ENCODE data around the gene TMC7.
A peak's percentile ranks its signal among the peaks of the same experiment; 100 is the strongest.
"Not testable (repeated sequence)": the region's sequence is repeated elsewhere in the genome, so short reads cannot be mapped to it uniquely, and the experiment has no call there.

TMC7 gene

GRCh38 chr16:18983565-18984434 is at the start of gene TMC7:
TMC7 (plus strand) TSS chr16:18983934; CDS start chr16:18984064, 130 bp downstream.
- no peak for DNase-seq (ENCODE audit: low read depth in 2 of 2)

- no peak for DNase-seq (ENCODE audit: low read depth in 2 of 2)
Measured at GRCh38 chr16:18936727-18937340, 46.9 kb upstream of the TMC7 start.

GRCh38 chr16:18937390-18937789 is 46.3 kb upstream of the TMC7 start:
- DNase-seq (ENCODE audit: low read depth in 2 of 2), result no peak

GRCh38 chr16:18938986-18939385 is 44.7 kb upstream of the TMC7 start:
- DNase-seq (ENCODE audit: low read depth in 2 of 2), result no peak

GRCh38 chr16:18941471-18941870 is 42.3 kb upstream of the TMC7 start:
- DNase-seq (ENCODE audit: low read depth in 2 of 2), result no peak

- no peak for DNase-seq (ENCODE audit: low read depth in 2 of 2)
Measured at GRCh38 chr16:18942061-18942460, 41.7 kb upstream of the TMC7 start.

DNA sequence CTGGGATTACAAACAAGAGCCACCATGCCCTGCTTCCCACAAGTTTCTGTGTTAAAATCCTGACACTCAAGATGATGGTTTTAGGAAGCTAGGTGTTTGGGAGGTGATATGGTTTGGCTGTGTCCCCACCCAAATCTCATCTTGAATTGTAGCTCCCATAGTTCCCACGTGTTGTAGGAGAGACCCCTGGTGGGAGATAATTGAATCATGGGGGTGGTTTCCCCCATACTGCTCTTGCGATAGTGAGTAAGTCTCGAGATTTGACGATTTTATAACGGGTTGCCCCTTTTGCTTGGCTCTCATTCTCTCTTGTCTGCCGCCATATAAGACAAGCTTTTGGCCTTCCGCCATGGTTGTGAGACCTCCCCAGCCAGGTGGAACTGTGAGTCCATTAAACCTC is 40.3 kb upstream of the TMC7 start:
- DNase-seq (ENCODE audit: low read depth in 2 of 2), result no peak

DNA sequence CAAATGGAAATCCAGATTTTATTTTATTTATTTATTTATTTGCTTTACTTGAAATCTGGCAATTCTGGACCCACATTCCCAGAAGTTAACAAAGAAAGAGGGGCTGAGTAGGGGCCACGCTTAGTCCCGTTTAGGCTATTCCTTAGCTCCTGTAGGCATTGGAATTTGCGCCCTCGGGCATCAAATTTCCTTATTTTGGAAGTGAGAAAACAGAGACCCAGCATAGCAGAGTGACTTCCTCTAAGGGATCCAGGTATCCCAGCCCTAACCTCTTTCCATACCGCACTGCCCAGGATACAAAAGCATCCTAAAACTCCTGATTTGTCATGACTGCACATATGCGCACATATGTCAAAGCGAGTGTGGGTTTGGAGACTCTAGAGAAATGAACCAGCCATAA is 38.5 kb upstream of the TMC7 start:
- no peak for DNase-seq (ENCODE audit: low read depth in 2 of 2)

- no peak for DNase-seq (ENCODE audit: low read depth in 2 of 2)
Measured at GRCh38 chr16:18948372-18949020, 35.2 kb upstream of the TMC7 start.

GRCh38 chr16:18950469-18951185 is 33.1 kb upstream of the TMC7 start:
- no peak for DNase-seq (ENCODE audit: low read depth in 2 of 2)

GRCh38 chr16:18953547-18953946 is 30.2 kb upstream of the TMC7 start:
- DNase-seq (ENCODE audit: low read depth in 2 of 2), result no peak

DNA sequence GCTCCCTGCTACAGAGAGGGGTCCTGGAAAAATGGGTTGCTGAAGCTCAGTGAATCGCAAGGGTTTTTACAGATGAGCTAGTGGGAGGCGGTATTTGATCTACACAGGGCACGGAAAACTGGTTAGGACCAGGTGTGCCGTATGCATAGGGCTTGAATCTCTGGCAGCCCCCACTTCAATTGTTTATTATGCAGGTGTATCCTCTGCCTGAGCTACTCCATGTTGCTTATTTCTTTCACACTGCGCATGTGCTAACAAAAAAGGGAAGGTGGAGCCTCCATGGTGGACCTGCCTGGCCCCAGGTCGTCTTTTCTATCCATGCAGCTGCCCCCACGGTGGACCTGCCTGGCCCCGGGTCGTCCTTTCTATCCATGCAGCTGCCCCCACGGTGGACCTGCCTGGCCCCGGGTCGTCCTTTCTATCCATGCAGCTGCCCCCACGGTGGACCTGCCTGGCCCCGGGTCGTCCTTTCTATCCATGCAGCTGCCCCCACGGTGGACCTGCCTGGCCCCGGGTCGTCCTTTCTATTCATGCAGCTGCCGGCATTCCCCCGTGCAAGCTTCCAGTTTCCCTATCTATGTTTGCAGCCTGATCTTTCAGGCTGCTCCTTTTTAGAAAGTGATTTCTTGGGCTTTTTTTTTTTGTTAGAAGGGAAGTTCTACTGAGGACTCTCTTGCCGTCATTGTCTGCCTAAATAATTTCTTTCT is 27.7 kb upstream of the TMC7 start:
- DNase-seq (ENCODE audit: low read depth in 2 of 2), result not testable (repeated sequence)

DNA sequence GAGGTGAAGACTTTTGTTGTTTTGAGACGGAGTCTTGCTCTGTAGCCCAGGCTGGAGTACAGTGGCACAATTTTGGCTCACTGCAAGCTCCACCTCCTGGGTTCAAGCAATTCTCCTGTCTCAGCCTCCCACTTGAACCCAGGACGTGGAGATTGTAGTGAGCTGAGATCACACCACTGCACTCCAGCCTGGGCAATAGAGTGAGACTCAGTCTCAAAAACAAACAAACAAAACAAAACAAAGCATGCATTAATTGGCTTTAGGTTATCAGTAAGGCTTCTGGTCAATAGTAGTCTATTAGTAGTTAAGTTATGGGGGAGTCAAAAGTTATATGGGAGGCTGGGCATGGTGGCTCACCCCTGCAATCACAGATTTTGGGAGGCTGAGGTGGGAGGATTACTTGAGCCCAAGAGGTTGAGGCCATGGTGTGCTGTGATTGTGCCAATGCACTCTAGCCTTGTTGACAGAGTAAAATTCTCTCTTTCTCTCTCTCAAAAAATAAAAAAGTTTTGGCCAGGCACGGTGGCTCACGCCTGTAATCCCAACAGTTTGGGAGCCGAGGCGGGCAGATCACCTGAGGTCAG is 27.0 kb upstream of the TMC7 start:
- DNase-seq (ENCODE audit: low read depth in 2 of 2), result not testable (repeated sequence)

- no peak for DNase-seq (ENCODE audit: low read depth in 2 of 2)
Measured at GRCh38 chr16:18958621-18959029, 25.1 kb upstream of the TMC7 start.

DNA sequence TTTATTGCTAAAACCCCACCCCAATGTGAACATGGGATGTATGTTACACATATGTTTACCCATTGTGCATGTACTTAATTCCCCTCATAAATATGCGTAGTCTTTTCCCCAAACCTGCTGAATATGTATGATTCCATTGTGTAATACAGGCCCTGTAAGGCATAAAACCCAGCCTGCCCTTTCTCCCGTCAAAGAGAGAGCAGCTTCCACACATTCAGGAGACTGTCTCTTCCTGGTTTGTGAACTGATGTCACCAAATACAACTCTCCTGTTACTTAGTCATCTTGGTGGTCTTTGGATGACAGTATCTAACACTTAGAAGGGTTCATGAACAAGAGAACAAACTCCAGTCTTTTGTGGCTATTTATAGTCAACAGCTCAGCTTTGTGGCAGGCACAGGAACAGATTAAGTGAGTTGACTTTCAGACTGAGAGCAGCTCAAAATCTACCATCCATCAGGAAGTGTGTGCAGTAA is 24.7 kb upstream of the TMC7 start:
- no peak for DNase-seq (ENCODE audit: low read depth in 2 of 2)

GRCh38 chr16:18965555-18965954 is 18.2 kb upstream of the TMC7 start:
- no peak for DNase-seq (ENCODE audit: low read depth in 2 of 2)

- no peak for DNase-seq (ENCODE audit: low read depth in 2 of 2)
Measured at GRCh38 chr16:18966791-18967190, 16.9 kb upstream of the TMC7 start.

DNA sequence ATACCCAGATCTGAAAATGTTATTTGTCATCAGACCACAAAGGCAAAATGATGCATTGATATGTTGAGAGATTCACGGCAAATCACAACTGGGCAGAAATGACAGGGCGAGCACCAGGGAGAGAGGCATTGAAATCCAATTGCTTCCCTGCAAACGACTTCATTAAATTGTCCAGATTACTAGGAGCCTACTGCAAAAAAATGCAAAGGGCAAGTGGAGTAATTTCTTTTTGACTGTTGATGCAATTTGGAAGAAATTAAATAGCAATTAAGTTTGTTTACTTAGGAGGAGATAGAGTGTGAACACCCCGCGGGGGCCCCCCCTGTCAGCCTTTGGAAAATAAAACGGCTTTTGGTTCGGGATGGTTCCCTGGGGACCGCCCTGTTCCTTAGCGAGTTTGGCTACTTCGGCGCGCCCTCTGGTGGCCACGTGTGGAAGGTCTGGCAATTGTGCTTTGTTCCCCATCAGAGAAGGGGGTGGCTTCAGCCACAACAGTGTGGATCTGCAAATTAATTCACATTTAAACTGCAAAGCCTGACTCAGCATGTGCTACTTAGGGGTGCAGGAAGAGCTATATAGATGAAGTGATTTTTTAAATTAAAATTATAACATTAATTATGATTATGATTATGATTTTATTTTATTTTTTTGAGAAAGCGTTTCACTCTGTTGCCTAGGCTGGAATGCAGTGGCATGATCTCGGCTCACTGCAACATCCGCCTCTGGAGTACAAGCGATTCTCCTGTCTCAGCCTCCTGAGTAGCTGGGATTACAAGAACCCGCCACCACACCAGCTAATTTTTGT is 14.5 kb upstream of the TMC7 start:
- DNase-seq (ENCODE audit: low read depth in 2 of 2), result peak; percentile 58 to 62

GRCh38 chr16:18969855-18970240 is 13.9 kb upstream of the TMC7 start:
- DNase-seq (ENCODE audit: low read depth in 2 of 2), result no peak

DNA sequence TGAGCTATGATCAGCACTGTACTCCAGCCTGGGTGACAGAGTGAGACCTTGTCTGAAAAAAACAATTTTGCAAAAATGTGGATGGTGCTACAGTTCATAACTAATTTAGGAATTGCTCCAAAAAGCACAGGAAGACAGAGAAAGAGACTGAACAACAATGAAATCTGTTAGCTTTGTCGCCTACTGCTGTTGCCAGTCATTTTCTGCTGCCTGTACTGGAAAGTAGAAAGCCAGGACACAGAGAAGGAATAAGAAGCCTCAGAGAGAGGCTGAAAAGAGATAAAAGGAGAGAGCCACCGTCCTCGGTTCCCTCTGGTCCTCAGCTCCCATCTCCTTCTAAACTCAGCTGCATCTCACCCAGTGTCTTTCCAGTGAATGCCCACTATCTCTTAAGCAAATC is 8.6 kb upstream of the TMC7 start:
- no peak for DNase-seq (ENCODE audit: low read depth in 2 of 2)

Measured in stimulated activated CD8-positive, alpha-beta memory T cell treated with anti-CD3 and anti-CD28 coated beads, Interleukin-7, amount 100 ng/mL, for 4 hours (primary cell).